Thyroid gland (tissue), 4 donors: ENCODE data around the gene ARHGEF40. TPM values are rescaled to one million over a fixed set of nuclear protein-coding genes. Genes with fewer than 3 reads are reported as not detected.
A peak's percentile ranks its signal among the peaks of the same experiment; 100 is the strongest.

ENCODE experiments used
- DNase-seq, 2 donors: peaks; one replicate each; pipeline ENCODE4 v3.0.0-alpha.2; 2019
- H3K27ac ChIP-seq, 3 donors: fragments of 200-600 bp; sonication (generic); 1 replicate in 2 of 3; 2 replicates in 1 of 3; pipeline ENCODE4 v1.5.1; 2016 to 2019; ENCODE audit warnings: mild to moderate bottlenecking in 1 of 3, moderate library complexity in 1 of 3
- H3K27me3 ChIP-seq: fragments of 200-600 bp; sonication (generic); one replicate; pipeline ENCODE4 v1.5.1; 2019
- H3K36me3 ChIP-seq, 2 donors: fragments of 200-600 bp; sonication (generic); one replicate each; pipeline ENCODE4 v1.5.1; 2016 to 2019
- H3K4me1 ChIP-seq, 2 donors: fragments of 200-600 bp; sonication (generic); one replicate each; pipeline ENCODE4 v1.5.1; 2017 to 2019
- H3K4me3 ChIP-seq, 3 donors: fragments of 200-600 bp; sonication (generic); replicated peaks in 1 of 3; 1 replicate in 2 of 3; 2 replicates in 1 of 3; pipeline ENCODE4 v1.5.1; 2016; ENCODE audit warnings: mild to moderate bottlenecking in 1 of 3
- H3K9me3 ChIP-seq: fragments of 200-600 bp; sonication (generic); one replicate; pipeline ENCODE4 v1.5.1; 2017
- POLR2A ChIP-seq, 2 donors: fragments of 450-650 bp; IDR thresholded peaks; one replicate each; pipeline ENCODE4 v1.6.1; 2017; ENCODE audit warnings: antibody characterized with exemption in 2 of 2, mild to moderate bottlenecking in 2 of 2, moderate library complexity in 1 of 2
- WGBS, 2 donors: methylation state at CpG; one replicate each; pipeline ENCODE4 v1.1.5; 2017; 5-methylcytosine and 5-hydroxymethylcytosine counted together
- intact Hi-C: fragments of 100-400 bp; cut with DNase I; formaldehyde crosslinking; loops from one replicate; pipeline ENCODE4 v1.15.1; 2023
- total RNA-seq, 4 donors: library from RNA; depleted of rRNA; stranded (reverse); fragments of >200 nt; gene quantifications; one replicate each; pipeline ENCODE4 v1.2.3, GENCODE V29; 2016
- TF ChIP-seq, protein P1 (sequence below), 6 experiments: fragments of 200-600 bp in 3 of 6; fragments of 450-650 bp in 3 of 6; sonication (generic) in 3 of 6; IDR thresholded peaks; one replicate each; pipeline ENCODE4 v1.5.1; 2016 to 2019; ENCODE audit warnings: antibody characterized with exemption in 6 of 6, mild to moderate bottlenecking in 2 of 6, inconsistent platforms in 1 of 6, moderate library complexity in 1 of 6

Gene ARHGEF40
- total RNA-seq, result 10 to 100 TPM; 28.1 to 44.8 (median 43.4) TPM

DNA sequence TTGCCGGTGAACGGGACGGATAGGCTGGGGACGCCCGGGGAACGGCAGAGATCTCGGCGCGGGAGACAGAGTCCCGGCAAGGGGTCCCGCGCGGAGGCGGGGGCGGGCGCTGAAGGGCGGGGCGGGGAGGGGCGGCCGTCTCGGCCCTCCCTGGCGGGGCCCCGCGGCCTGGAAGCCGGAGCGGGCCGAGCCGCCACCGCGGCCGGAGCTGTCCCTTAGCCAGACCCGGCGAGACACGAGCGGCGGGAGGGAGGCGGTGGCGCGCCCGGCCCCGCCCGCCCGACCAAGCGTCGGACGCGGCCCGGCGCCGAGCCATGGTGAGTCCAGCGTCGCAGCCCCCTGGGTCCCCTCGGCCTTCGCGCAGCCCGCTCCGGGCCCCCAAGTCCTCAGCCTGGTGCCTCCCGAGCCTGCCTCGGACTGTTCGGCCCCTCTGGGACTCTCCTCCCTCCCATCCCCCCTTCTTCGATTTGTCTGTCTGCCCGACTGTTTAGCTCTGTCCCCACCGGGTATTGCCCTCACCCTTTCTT is at the start of gene ARHGEF40:
Gene ARHGEF40, plus strand, starts transcription at position 222 of the 527 bp plus-strand sequence. Its CDS starts 93 bp downstream, at position 315.
- intact Hi-C loops, result no loop called here
- DNase-seq, result peak; percentile 71 to 77
- Histone ChIP-seq H3K4me3 (peak within 1 kb of the TSS; percentile 54 to 88 (median 60)), H3K4me1 (peaks cover 45 to 52% of the 10 kb centered on the region in 2 donors), H3K36me3 (no peaks in the 10 kb centered on the region), H3K27me3 (no peaks in the 10 kb centered on the region), H3K9me3 (no peaks in the 10 kb centered on the region), H3K27ac (peak within 1 kb of the TSS; percentile 72 to 90 (median 85))
- TF ChIP-seq POLR2A (IDR thresholded peaks at IDR 0.05), result peak in 1 of 2 donors; percentile 65
- TF ChIP-seq, protein P1, sequence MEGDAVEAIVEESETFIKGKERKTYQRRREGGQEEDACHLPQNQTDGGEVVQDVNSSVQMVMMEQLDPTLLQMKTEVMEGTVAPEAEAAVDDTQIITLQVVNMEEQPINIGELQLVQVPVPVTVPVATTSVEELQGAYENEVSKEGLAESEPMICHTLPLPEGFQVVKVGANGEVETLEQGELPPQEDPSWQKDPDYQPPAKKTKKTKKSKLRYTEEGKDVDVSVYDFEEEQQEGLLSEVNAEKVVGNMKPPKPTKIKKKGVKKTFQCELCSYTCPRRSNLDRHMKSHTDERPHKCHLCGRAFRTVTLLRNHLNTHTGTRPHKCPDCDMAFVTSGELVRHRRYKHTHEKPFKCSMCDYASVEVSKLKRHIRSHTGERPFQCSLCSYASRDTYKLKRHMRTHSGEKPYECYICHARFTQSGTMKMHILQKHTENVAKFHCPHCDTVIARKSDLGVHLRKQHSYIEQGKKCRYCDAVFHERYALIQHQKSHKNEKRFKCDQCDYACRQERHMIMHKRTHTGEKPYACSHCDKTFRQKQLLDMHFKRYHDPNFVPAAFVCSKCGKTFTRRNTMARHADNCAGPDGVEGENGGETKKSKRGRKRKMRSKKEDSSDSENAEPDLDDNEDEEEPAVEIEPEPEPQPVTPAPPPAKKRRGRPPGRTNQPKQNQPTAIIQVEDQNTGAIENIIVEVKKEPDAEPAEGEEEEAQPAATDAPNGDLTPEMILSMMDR (IDR thresholded peaks at IDR 0.05), result no peak
- 1 to 2% methylated on average over 8 to 12 of the region's 63 CpGs for WGBS, 2 donors

DNA sequence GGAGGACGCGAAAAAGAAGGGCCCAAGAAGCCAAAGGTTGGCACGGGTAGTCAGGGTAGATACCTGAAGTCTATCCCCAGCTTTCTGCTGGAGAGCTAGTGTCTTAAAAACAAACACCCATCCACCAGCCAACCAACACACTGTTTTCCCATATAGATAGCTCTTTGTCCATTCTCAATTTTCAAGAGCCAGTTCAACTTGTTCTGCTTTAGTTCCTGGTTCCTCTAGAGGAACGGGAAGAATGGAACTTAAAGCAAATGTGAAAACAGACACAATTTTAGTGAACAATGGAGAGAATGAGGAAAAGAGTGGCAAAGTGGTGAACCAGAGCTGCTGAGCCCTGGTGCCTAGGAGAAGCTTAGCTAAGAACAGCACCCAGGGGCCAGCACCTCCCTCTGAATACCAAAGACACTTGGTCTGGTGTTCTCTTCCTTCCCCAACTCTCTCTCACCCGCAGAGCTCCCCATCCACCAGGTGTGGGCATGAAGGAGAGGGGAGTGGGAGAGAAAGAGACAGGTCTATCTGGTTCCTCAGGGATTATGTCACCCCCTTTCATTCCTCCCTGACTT is 49.0 kb upstream of the ARHGEF40 start:
- no peaks in the 10 kb centered on the region for H3K9me3 ChIP-seq
- no peak overlapping the region for H3K4me3 ChIP-seq
- no peak overlapping the region for H3K27ac ChIP-seq
- H3K4me1 ChIP-seq, result peaks cover 8 to 18% of the 10 kb centered on the region in 2 donors
- no peak for DNase-seq
- H3K27me3 ChIP-seq, result no peaks in the 10 kb centered on the region
- 85 to 88% methylated on average over 5 of the region's 5 CpGs for WGBS, 2 donors
- intact Hi-C loops, result no loop called here
- TF ChIP-seq, protein P1 (IDR thresholded peaks at IDR 0.05), result no peak
- TF ChIP-seq POLR2A (IDR thresholded peaks at IDR 0.05), result no peak
- H3K36me3 ChIP-seq, result peaks cover 11 to 21% of the 10 kb centered on the region in 2 donors

DNA sequence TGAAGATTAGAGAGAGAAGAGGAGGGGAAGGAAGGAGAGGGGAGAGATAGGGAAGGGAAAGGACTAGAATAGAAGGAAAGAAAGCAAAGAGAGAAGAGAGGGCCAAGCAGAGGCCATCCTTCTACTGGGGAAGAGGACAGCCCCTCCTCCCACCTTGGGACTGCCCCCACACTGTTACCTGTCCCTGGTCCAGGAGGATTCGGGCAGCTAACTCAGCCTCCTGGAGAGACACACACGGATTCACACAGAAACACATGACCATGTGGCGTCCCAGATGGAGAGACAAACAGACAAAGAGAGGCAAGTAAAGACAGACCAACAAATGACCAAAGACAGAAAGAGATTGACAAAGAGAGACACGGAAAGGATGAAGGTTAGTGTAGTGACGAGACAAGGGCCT is 47.4 kb upstream of the ARHGEF40 start:
- no peaks in the 10 kb centered on the region for H3K27me3 ChIP-seq
- H3K9me3 ChIP-seq, result no peaks in the 10 kb centered on the region
- H3K27ac ChIP-seq, result peak overlapping the region in 2 of 3 donors; percentile 82 to 94
- H3K36me3 ChIP-seq, result peaks cover 11 to 18% of the 10 kb centered on the region in 2 donors
- no peak for TF ChIP-seq POLR2A (IDR thresholded peaks at IDR 0.05)
- TF ChIP-seq, protein P1 (IDR thresholded peaks at IDR 0.05), result no peak
- intact Hi-C loops, result no loop called here
- H3K4me1 ChIP-seq, result peaks cover 8 to 23% of the 10 kb centered on the region in 2 donors
- H3K4me3 ChIP-seq, result no peak overlapping the region
- WGBS, 2 donors, result 82 to 87% methylated on average over 5 of the region's 5 CpGs
- no peak for DNase-seq

GRCh38 chr14:21023174-21023573 is 46.9 kb upstream of the ARHGEF40 start:
- peaks cover 8 to 23% of the 10 kb centered on the region in 2 donors for H3K4me1 ChIP-seq
- H3K36me3 ChIP-seq, result peaks cover 11 to 13% of the 10 kb centered on the region in 2 donors
- H3K9me3 ChIP-seq, result no peaks in the 10 kb centered on the region
- H3K27me3 ChIP-seq, result no peaks in the 10 kb centered on the region
- DNase-seq, result no peak
- peak overlapping the region in 2 of 3 donors; percentile 82 to 94 for H3K27ac ChIP-seq
- intact Hi-C loops, result no loop called here
- peak overlapping the region in 1 of 3 donors; percentile 93 for H3K4me3 ChIP-seq
- TF ChIP-seq POLR2A (IDR thresholded peaks at IDR 0.05), result no peak
- TF ChIP-seq, protein P1 (IDR thresholded peaks at IDR 0.05), result no peak
- WGBS, 2 donors, result 66 to 75% methylated on average over 7 of the region's 7 CpGs
